HL-60 (cell line): ENCODE results near the gene ABAT.

Source experiments
- CTCF ChIP-seq: IDR thresholded peaks from one replicate; pipeline ENCODE4 v1.5.1; 2011; ENCODE audit warnings: low read length, control low read depth, inconsistent platforms; ENCODE audit not compliant: insufficient read depth
- GABPA ChIP-seq: IDR thresholded peaks from 2 replicates; pipeline ENCODE4 v1.6.1; 2012; ENCODE audit warnings: low read depth
- POLR2AphosphoS5 ChIP-seq: IDR thresholded peaks from 2 replicates; pipeline ENCODE4 v1.6.1; 2012; ENCODE audit warnings: low read depth
- SPI1 ChIP-seq: IDR thresholded peaks from 2 replicates; pipeline ENCODE4 v1.6.1; 2012; ENCODE audit warnings: low read depth, mild to moderate bottlenecking, borderline replicate concordance

DNA sequence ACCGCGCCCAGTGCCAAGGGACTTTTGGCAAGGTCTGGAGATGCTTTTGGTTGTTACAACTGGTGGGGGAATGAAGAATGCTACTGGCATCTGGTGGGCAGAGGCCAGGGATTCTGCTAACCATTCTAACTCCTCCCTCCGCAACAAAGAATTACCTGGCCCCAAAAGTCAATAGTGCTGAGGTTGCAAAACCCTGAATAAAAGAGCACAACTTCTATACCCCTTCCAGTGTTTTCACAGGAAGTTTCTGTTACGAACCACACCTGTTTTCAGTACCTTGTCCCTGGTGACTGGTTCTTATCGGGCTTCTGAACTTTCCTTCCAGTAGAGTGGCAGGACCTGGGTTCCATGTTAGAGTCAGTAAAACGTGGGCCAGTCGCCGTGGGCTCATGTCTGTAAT, 17.3 kb downstream of the ABAT start:
- TF ChIP-seq CTCF (no peak), POLR2AphosphoS5 (no peak), SPI1 (no peak), GABPA (no peak)
